ENCODE results near the gene UBALD1. TPM values are rescaled to one million over a fixed set of nuclear protein-coding genes. Genes with fewer than 3 reads are reported as not detected.

The UBALD1 gene
- 2.5 and 4.3 TPM in 2 replicates for total RNA-seq

GRCh38 chr16:4614571-4615383, at the start of gene UBALD1:
Gene UBALD1, minus strand, starts transcription at chr16:4614888. Its CDS starts 91 bp downstream, at chr16:4614797.

GRCh38 chr16:4624015-4624826, 9.5 kb upstream of the UBALD1 start, which contains the start of gene MGRN1:
Gene MGRN1, plus strand, starts transcription at chr16:4624826. Its CDS starts 135 bp downstream, at chr16:4624961.

Small RNA genes within 50 kb of the gene (small RNA-seq; reads per million reads assigned to genes)
- gene RN7SL850P: not detected

Other genes with a start within 250 kb of the UBALD1 start
- gene VASN, start 243.0 kb downstream of the UBALD1 start, total RNA-seq: 130 and 192 TPM in 2 replicates
- 10.7 and 11.3 TPM in 2 replicates for gene CORO7, start 198.3 kb downstream of the UBALD1 start, total RNA-seq
- gene DNAJA3, start 189.0 kb downstream of the UBALD1 start, total RNA-seq: 32.3 and 38.2 TPM in 2 replicates
- 47.7 and 49.8 TPM in 2 replicates for gene NMRAL1, start 140.3 kb downstream of the UBALD1 start, total RNA-seq
- gene HMOX2, start 138.5 kb downstream of the UBALD1 start, total RNA-seq: 29.3 and 34.8 TPM in 2 replicates
- 17.1 and 18.8 TPM in 2 replicates for gene CDIP1, start 76.1 kb downstream of the UBALD1 start, total RNA-seq
- gene C16orf96, start 58.5 kb downstream of the UBALD1 start, total RNA-seq: 0.11 and 0.13 TPM in 2 replicates
- 37.2 and 42.9 TPM in 2 replicates for gene MGRN1, start 9.9 kb upstream of the UBALD1 start, total RNA-seq
- 15.3 and 16.4 TPM in 2 replicates for gene NUDT16L1, start 78.7 kb upstream of the UBALD1 start, total RNA-seq
- gene ANKS3, start 119.4 kb upstream of the UBALD1 start, total RNA-seq: 22.7 and 26.3 TPM in 2 replicates
- gene DNAAF8, start 119.6 kb upstream of the UBALD1 start, total RNA-seq: 1.8 and 2.2 TPM in 2 replicates
- gene ZNF500, start 152.3 kb upstream of the UBALD1 start, total RNA-seq: 11.1 and 11.3 TPM in 2 replicates
- gene SEPTIN12, start 173.5 kb upstream of the UBALD1 start, total RNA-seq: not detected in 2 replicates
- gene SMIM22, start 180.5 kb upstream of the UBALD1 start, total RNA-seq: not detected in 2 replicates
- 8.8 and 13.7 TPM in 2 replicates for gene ROGDI, start 187.7 kb upstream of the UBALD1 start, total RNA-seq
- 44.2 and 45.2 TPM in 2 replicates for gene GLYR1, start 232.4 kb upstream of the UBALD1 start, total RNA-seq
- gene UBN1, start 232.6 kb upstream of the UBALD1 start, total RNA-seq: 25.6 and 31.9 TPM in 2 replicates

Data from articular chondrocyte of knee joint (primary cell).